HCT116 (cell line): ENCODE data around the gene CERKL. TPM values are rescaled to one million over a fixed set of nuclear protein-coding genes. Genes with fewer than 3 reads are reported as not detected.

ENCODE experiments used
- ATAC-seq: fragments of 200-7000 bp; cut with Tn5 transposase; 2 replicates; pipeline ENCODE4 v1.9.1; 2020; ENCODE audit warnings: mild to moderate bottlenecking, moderate library complexity
- BruUV-seq: library from RNA; stranded (reverse); fragments of 400-500 nt; replicated peaks from 2 replicates; lab custom pipeline; 2021; lab: Mats Ljungman, UMichigan
- CTCF ChIA-PET: fragments of 300-600 bp; sonication (Branson Sonifier 250); formaldehyde crosslinking; loops from one replicate; lab custom pipeline; 2021; ENCODE audit warnings: antibody characterized with exemption; lab: Charles Lee
- POLR2A ChIA-PET: fragments of 300-600, 350-600 bp; sonication (Branson Sonifier 250); formaldehyde crosslinking; loops from one replicate; lab custom pipeline; 2021; ENCODE audit warnings: antibody characterized with exemption; lab: Charles Lee
- RAD21 ChIA-PET, 2 experiments: fragments of 300-600 bp; sonication (Branson Sonifier 250); formaldehyde crosslinking; loops; one replicate each; lab custom pipeline; 2023; ENCODE audit warnings: low total read pairs in 2 of 2; ENCODE audit not compliant: uncharacterized antibody in 2 of 2, unreplicated experiment in 2 of 2, low non-redundant PET in 1 of 2; lab: Charles Lee
- DNase-seq: peaks from one replicate; pipeline ENCODE4 v3.0.0-alpha.2; 2010; ENCODE audit warnings: low read depth, low spot score
- H2AFZ ChIP-seq: fragments of 200-600 bp; shearing (Covaris generic), sonication (generic); 2 replicates; pipeline ENCODE4 v1.6.1; 2017; ENCODE audit warnings: low read depth, mixed run types, mixed read lengths, antibody characterized with exemption, low read length; ENCODE audit not compliant: poor library complexity, severe bottlenecking
- H3K27ac ChIP-seq: 2 replicates; pipeline ENCODE4 v1.5.1; 2012; ENCODE audit warnings: low read depth, low read length
- H3K27me3 ChIP-seq: fragments of 200-600 bp; sonication (generic); 2 replicates; pipeline ENCODE4 v1.6.1; 2016; ENCODE audit warnings: mixed run types, low read length, mixed read lengths; ENCODE audit not compliant: insufficient read depth
- H3K36me3 ChIP-seq, 2 experiments: fragments of 200-500 bp in 1 of 2; fragments of 200-600 bp in 1 of 2; sonication (Bioruptor generic) in 1 of 2; sonication (generic) in 1 of 2; 2 replicates each; pipeline versions ENCODE4 v1.5.1 to v1.6.1; 2014 to 2016; ENCODE audit warnings: low read length in 2 of 2, inconsistent platforms in 1 of 2, mixed read lengths in 1 of 2, mixed run types in 1 of 2; ENCODE audit not compliant: insufficient read depth in 2 of 2, control insufficient read depth in 1 of 2
- H3K4me1 ChIP-seq, 2 experiments: fragments of 200-600 bp in 1 of 2; sonication (generic) in 1 of 2; 2 replicates each; pipeline versions ENCODE4 v1.5.1 to v1.6.1; 2012 to 2017; ENCODE audit warnings: low read length in 2 of 2, inconsistent platforms in 1 of 2, mild to moderate bottlenecking in 1 of 2, mixed read lengths in 1 of 2, mixed run types in 1 of 2, moderate library complexity in 1 of 2; ENCODE audit not compliant: insufficient read depth in 2 of 2, control insufficient read depth in 1 of 2
- H3K4me2 ChIP-seq: fragments of 200-600 bp; sonication (generic); 2 replicates; pipeline ENCODE4 v1.6.1; 2017; ENCODE audit warnings: mixed run types, low read length, mixed read lengths
- H3K4me3 ChIP-seq, 2 experiments: fragments of 200-600 bp in 1 of 2; sonication (generic) in 1 of 2; replicated peaks in 1 of 2; 2 replicates each; pipeline ENCODE4 v1.5.1; 2011 to 2016; ENCODE audit warnings: low read length in 2 of 2, control low read depth in 1 of 2, low read depth in 1 of 2, mild to moderate bottlenecking in 1 of 2, mixed read lengths in 1 of 2, mixed run types in 1 of 2
- H3K79me2 ChIP-seq: fragments of 200-600 bp; sonication (generic); 2 replicates; pipeline ENCODE4 v1.6.1; 2017; ENCODE audit warnings: mild to moderate bottlenecking, mixed run types, low read length, moderate library complexity, mixed read lengths; ENCODE audit not compliant: insufficient read depth
- H3K9ac ChIP-seq: fragments of 200-600 bp; sonication (generic); 2 replicates; pipeline ENCODE4 v1.6.1; 2016; ENCODE audit warnings: low read length, mixed read lengths
- H3K9me2 ChIP-seq: fragments of 200-600 bp; sonication (generic), shearing (Covaris generic); 2 replicates; pipeline ENCODE4 v1.6.1; 2017; ENCODE audit warnings: mixed run types, mild to moderate bottlenecking, moderate library complexity; ENCODE audit not compliant: insufficient read depth
- H3K9me3 ChIP-seq, 2 experiments: fragments of 200-500 bp in 1 of 2; fragments of 200-600 bp in 1 of 2; sonication (Bioruptor generic) in 1 of 2; sonication (generic) in 1 of 2; 2 replicates each; pipeline ENCODE4 v1.6.1; 2014 to 2017; ENCODE audit warnings: low read length in 2 of 2, mixed read lengths in 2 of 2, inconsistent platforms in 1 of 2, low read depth in 1 of 2, mild to moderate bottlenecking in 1 of 2, mixed run types in 1 of 2, moderate library complexity in 1 of 2; ENCODE audit not compliant: control insufficient read depth in 1 of 2, insufficient read depth in 1 of 2
- H4K20me1 ChIP-seq: fragments of 200-600 bp; sonication (generic), shearing (Covaris generic); 2 replicates; pipeline ENCODE4 v1.6.1; 2017; ENCODE audit warnings: mixed run types, mild to moderate bottlenecking, moderate library complexity; ENCODE audit not compliant: insufficient read depth
- ATF3 ChIP-seq: IDR thresholded peaks from 2 replicates; pipeline ENCODE4 v1.6.1; 2012
- CEBPB ChIP-seq: IDR thresholded peaks from 2 replicates; pipeline ENCODE4 v1.6.1; 2012; ENCODE audit warnings: low read depth
- CTCF ChIP-seq, 3 experiments: fragments of 200-600 bp in 1 of 3; sonication (generic) in 1 of 3; IDR thresholded peaks in 2 of 3; conservative IDR thresholded peaks in 1 of 3; 2 replicates each; pipeline ENCODE4 v1.5.1; 2012 to 2017; ENCODE audit warnings: low read depth in 2 of 3, low read length in 2 of 3, antibody characterized with exemption in 1 of 3, borderline replicate concordance in 1 of 3, control low read depth in 1 of 3, mild to moderate bottlenecking in 1 of 3, mixed read lengths in 1 of 3, mixed run types in 1 of 3, moderate library complexity in 1 of 3; ENCODE audit not compliant: insufficient read depth in 1 of 3
- EGR1 ChIP-seq: IDR thresholded peaks from 2 replicates; pipeline ENCODE4 v1.6.1; 2012; ENCODE audit warnings: low read depth
- ELF1 ChIP-seq: IDR thresholded peaks from 2 replicates; pipeline ENCODE4 v1.6.1; 2012; ENCODE audit warnings: low read depth, borderline replicate concordance
- FOSL1 ChIP-seq: IDR thresholded peaks from 2 replicates; pipeline ENCODE4 v1.6.1; 2012; ENCODE audit warnings: low read depth
- POLR2A ChIP-seq: IDR thresholded peaks from 2 replicates; pipeline ENCODE4 v1.7.0; 2011; ENCODE audit warnings: borderline replicate concordance; ENCODE audit not compliant: insufficient read depth, insufficient read length; ENCODE audit errors: extremely low read depth
- POLR2AphosphoS5 ChIP-seq: IDR thresholded peaks from 2 replicates; pipeline ENCODE4 v1.6.1; 2011; ENCODE audit warnings: mild to moderate bottlenecking, low read depth, low read length, moderate library complexity
- REST ChIP-seq: IDR thresholded peaks from 2 replicates; pipeline ENCODE4 v1.6.1; 2012; ENCODE audit warnings: low read depth
- SIN3A ChIP-seq: IDR thresholded peaks from 2 replicates; pipeline ENCODE4 v1.6.1; 2012; ENCODE audit warnings: low read depth
- SP1 ChIP-seq: IDR thresholded peaks from 2 replicates; pipeline ENCODE4 v1.6.1; 2012; ENCODE audit warnings: low read depth
- SRF ChIP-seq: IDR thresholded peaks from 2 replicates; pipeline ENCODE4 v1.6.1; 2012; ENCODE audit warnings: low read depth
- TCF7L2 ChIP-seq: IDR thresholded peaks from 2 replicates; pipeline ENCODE4 v1.7.0; 2011; ENCODE audit warnings: borderline replicate concordance, inconsistent platforms; ENCODE audit not compliant: insufficient read depth, insufficient read length; ENCODE audit errors: extremely low read depth
- ZNF274 ChIP-seq: fragments of 200-500 bp; sonication (Bioruptor generic); IDR thresholded peaks from 2 replicates; pipeline ENCODE4 v1.6.1; 2014; ENCODE audit warnings: mild to moderate bottlenecking, low read depth, low read length, inconsistent platforms
- intact Hi-C: fragments of 100-400 bp; cut with micrococcal nuclease; formaldehyde crosslinking; loops from 2 replicates; pipeline ENCODE4 v1.10.0; 2022
- total RNA-seq: library from RNA; stranded (reverse); gene quantifications from one replicate; pipeline ENCODE4 v1.2.1, GENCODE V29; 2021; ENCODE audit not compliant: unreplicated experiment
- TF ChIP-seq, protein P1 (sequence below): IDR thresholded peaks from 2 replicates; pipeline ENCODE4 v1.6.1; 2011; ENCODE audit warnings: mild to moderate bottlenecking, low read length, moderate library complexity; ENCODE audit not compliant: insufficient replicate concordance; ENCODE audit errors: extremely low read depth

The CERKL gene
- total RNA-seq, 1 experiment from 2014 or later: 0.66 TPM

- no TSS peak for BruUV-seq
- intact Hi-C loops: no loop called here
- Histone ChIP-seq H2AFZ (no peak overlapping the region), H3K79me2 (no peaks in the 10 kb centered on the region), H3K27ac (no peak overlapping the region), H3K4me2 (no peak overlapping the region), H3K27me3 (no peaks in the 10 kb centered on the region), H3K9ac (no peak overlapping the region), H3K36me3 (no peaks in the 10 kb centered on the region), H3K9me3 (no peaks in the 10 kb centered on the region), H3K4me1 (no peaks in the 10 kb centered on the region), H4K20me1 (no peaks in the 10 kb centered on the region), H3K9me2 (no peaks in the 10 kb centered on the region)
- ATAC-seq: no peak
- RAD21 ChIA-PET: no interaction called here
- DNase-seq: no peak
- TF ChIP-seq ELF1 (no peak), CEBPB (no peak), CTCF (IDR thresholded peaks at IDR 0.05 in 2 of 3, conservative IDR thresholded peaks at IDR 0.05 in 1 of 3; ENCODE audit: borderline replicate concordance in 1 of 3, insufficient read depth in 1 of 3, low read depth in 2 of 3, low read length in 2 of 3) (no peak), ZNF274 (no peak), SIN3A (no peak), SP1 (no peak), SRF (no peak), ATF3 (no peak), REST (no peak), EGR1 (no peak), POLR2AphosphoS5 (no peak), POLR2A (no peak), FOSL1 (no peak), TCF7L2 (no peak)
- TF ChIP-seq, protein P1, sequence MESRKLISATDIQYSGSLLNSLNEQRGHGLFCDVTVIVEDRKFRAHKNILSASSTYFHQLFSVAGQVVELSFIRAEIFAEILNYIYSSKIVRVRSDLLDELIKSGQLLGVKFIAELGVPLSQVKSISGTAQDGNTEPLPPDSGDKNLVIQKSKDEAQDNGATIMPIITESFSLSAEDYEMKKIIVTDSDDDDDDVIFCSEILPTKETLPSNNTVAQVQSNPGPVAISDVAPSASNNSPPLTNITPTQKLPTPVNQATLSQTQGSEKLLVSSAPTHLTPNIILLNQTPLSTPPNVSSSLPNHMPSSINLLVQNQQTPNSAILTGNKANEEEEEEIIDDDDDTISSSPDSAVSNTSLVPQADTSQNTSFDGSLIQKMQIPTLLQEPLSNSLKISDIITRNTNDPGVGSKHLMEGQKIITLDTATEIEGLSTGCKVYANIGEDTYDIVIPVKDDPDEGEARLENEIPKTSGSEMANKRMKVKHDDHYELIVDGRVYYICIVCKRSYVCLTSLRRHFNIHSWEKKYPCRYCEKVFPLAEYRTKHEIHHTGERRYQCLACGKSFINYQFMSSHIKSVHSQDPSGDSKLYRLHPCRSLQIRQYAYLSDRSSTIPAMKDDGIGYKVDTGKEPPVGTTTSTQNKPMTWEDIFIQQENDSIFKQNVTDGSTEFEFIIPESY: no peak
- TF ChIP-seq, all 23 proteins: peak for 0
- H3K4me3 ChIP-seq: no peak overlapping the region
- ChIA-PET CTCF (no interaction called here), POLR2A (no interaction called here)
Observed at GRCh38 chr2:181632733-181633401, 24.0 kb downstream of the CERKL start.
